Measurements from ENCODE around the gene ATG4D. TPM values are rescaled to one million over a fixed set of nuclear protein-coding genes. Genes with fewer than 3 reads are reported as not detected.

ATG4D gene
- total and polyA plus RNA-seq, 4 donors, result 4.7 to 44.4 (median 11.1) TPM

DNA sequence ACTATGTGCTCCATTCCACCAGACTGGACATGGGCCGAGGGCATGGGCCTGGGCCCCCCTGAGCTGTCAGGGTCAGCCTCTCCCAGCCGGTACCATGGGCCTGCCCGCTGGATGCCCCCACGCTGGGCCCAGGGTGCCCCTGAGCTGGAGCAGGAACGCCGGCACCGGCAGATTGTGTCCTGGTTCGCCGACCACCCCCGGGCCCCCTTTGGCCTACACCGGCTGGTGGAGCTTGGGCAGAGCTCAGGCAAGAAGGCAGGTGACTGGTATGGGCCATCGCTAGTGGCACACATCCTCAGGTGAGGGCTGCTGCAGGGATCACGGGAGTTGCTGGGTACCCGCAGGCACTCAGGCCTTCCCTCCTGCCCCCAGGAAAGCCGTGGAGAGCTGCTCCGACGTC, 3.1 kb downstream of the ATG4D start:
- peaks cover 19 to 33% (median 25%) of the 10 kb centered on the region in 4 donors for H3K36me3 ChIP-seq (ENCODE audit: control insufficient read depth in 4 of 4, insufficient read depth in 3 of 4, low read depth in 1 of 4, low read length in 3 of 4)
- no peak overlapping the region for H3K9ac ChIP-seq (ENCODE audit: low read depth in 1 of 2, low read length in 2 of 2)
- TF ChIP-seq TAF1 (conservative IDR thresholded peaks at IDR 0.05), result no peak
- TF ChIP-seq, protein P1, sequence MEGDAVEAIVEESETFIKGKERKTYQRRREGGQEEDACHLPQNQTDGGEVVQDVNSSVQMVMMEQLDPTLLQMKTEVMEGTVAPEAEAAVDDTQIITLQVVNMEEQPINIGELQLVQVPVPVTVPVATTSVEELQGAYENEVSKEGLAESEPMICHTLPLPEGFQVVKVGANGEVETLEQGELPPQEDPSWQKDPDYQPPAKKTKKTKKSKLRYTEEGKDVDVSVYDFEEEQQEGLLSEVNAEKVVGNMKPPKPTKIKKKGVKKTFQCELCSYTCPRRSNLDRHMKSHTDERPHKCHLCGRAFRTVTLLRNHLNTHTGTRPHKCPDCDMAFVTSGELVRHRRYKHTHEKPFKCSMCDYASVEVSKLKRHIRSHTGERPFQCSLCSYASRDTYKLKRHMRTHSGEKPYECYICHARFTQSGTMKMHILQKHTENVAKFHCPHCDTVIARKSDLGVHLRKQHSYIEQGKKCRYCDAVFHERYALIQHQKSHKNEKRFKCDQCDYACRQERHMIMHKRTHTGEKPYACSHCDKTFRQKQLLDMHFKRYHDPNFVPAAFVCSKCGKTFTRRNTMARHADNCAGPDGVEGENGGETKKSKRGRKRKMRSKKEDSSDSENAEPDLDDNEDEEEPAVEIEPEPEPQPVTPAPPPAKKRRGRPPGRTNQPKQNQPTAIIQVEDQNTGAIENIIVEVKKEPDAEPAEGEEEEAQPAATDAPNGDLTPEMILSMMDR (IDR thresholded peaks at IDR 0.05; ENCODE audit: low read depth, low read length, missing input control), result no peak
- TF ChIP-seq FOXA1 (IDR thresholded peaks at IDR 0.05), result no peak
- H3K9me3 ChIP-seq (ENCODE audit: control insufficient read depth in 4 of 4, low read length in 3 of 4), result no peaks in the 10 kb centered on the region
- no peak for DNase-seq (ENCODE audit: low spot score)
- peaks cover 8 to 22% (median 14%) of the 10 kb centered on the region in 4 donors for H3K4me1 ChIP-seq (ENCODE audit: control insufficient read depth in 4 of 4, insufficient read depth in 4 of 4, low read length in 3 of 4)
- WGBS, result 96% methylated on average over 17 of the region's 17 CpGs
- no peak overlapping the region for H3K4me3 ChIP-seq (ENCODE audit: low read depth in 1 of 3, low read length in 3 of 3)
- no peaks in the 10 kb centered on the region for H3K27me3 ChIP-seq (ENCODE audit: control insufficient read depth in 4 of 4, insufficient read depth in 4 of 4, low read length in 3 of 4)
- H3K27ac ChIP-seq (ENCODE audit: low read depth in 1 of 2, low read length in 2 of 2), result no peak overlapping the region

DNA sequence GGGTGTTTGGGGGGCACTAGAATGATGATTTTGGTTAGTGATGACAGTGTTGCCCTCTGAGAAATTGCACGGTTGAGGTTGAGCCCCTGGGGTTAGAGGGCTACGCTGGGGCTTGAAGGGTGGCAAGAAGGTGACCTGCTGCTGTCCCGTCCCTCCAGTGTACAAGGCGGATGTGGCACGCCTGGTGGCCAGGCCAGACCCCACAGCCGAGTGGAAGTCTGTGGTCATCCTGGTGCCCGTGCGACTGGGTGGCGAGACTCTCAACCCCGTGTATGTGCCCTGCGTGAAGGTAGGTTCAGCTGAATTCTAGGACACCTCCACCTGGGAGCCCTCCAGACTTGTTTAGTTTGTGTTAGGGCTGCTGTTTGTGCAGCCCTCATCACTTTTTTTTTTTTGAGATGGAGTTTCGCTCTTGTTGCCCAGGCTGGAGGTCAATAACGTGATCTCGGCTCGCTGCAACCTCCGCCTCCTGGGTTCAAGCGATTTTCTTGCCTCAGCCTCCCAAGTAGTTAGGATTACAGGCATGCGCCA, 5.1 kb downstream of the ATG4D start:
- DNase-seq (ENCODE audit: low spot score), result no peak
- Histone ChIP-seq H3K27me3 (ENCODE audit: control insufficient read depth in 4 of 4, insufficient read depth in 4 of 4, low read length in 3 of 4) (no peaks in the 10 kb centered on the region), H3K27ac (ENCODE audit: low read depth in 1 of 2, low read length in 2 of 2) (no peak overlapping the region), H3K36me3 (ENCODE audit: control insufficient read depth in 4 of 4, insufficient read depth in 3 of 4, low read depth in 1 of 4, low read length in 3 of 4) (peaks cover 29 to 45% (median 38%) of the 10 kb centered on the region in 4 donors), H3K9me3 (ENCODE audit: control insufficient read depth in 4 of 4, low read length in 3 of 4) (no peaks in the 10 kb centered on the region), H3K4me3 (ENCODE audit: low read depth in 1 of 3, low read length in 3 of 3) (no peak overlapping the region), H3K9ac (ENCODE audit: low read depth in 1 of 2, low read length in 2 of 2) (no peak overlapping the region), H3K4me1 (ENCODE audit: control insufficient read depth in 4 of 4, insufficient read depth in 4 of 4, low read length in 3 of 4) (peaks cover 6 to 17% (median 10%) of the 10 kb centered on the region in 4 donors)
- 97% methylated on average over 18 of the region's 18 CpGs for WGBS
- TF ChIP-seq, protein P2, sequence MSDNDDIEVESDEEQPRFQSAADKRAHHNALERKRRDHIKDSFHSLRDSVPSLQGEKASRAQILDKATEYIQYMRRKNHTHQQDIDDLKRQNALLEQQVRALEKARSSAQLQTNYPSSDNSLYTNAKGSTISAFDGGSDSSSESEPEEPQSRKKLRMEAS (IDR thresholded peaks at IDR 0.05), result no peak
- TF ChIP-seq RAD21 (IDR thresholded peaks at IDR 0.05), result no peak

DNA sequence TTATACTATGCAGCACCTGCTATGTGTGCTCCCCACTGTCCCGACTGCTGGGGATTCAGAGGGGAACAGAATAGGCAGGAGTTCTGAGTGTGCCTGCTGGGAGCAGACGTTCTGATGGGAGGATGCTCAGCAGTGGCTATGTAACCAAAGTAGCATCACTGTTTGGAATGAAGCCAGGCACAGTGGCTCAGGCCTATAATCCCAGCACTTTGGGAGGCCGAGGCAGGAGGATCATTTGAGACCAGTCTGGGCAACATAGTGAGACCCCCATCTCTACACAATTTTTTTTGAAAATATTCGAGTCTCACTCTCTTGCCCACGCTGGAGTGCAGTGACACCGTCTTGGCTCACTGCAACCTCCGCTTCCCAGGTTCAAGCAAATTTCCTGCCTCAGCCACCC, 6.0 kb downstream of the ATG4D start:
- peaks cover 33 to 54% (median 43%) of the 10 kb centered on the region in 4 donors for H3K36me3 ChIP-seq (ENCODE audit: control insufficient read depth in 4 of 4, insufficient read depth in 3 of 4, low read depth in 1 of 4, low read length in 3 of 4)
- H3K27me3 ChIP-seq (ENCODE audit: control insufficient read depth in 4 of 4, insufficient read depth in 4 of 4, low read length in 3 of 4), result no peaks in the 10 kb centered on the region
- H3K4me3 ChIP-seq (ENCODE audit: low read depth in 1 of 3, low read length in 3 of 3), result no peak overlapping the region
- no peaks in the 10 kb centered on the region for H3K9me3 ChIP-seq (ENCODE audit: control insufficient read depth in 4 of 4, low read length in 3 of 4)
- H3K9ac ChIP-seq (ENCODE audit: low read depth in 1 of 2, low read length in 2 of 2), result no peak overlapping the region
- no peak overlapping the region for H3K27ac ChIP-seq (ENCODE audit: low read depth in 1 of 2, low read length in 2 of 2)
- peaks cover 3 to 12% (median 6%) of the 10 kb centered on the region in 4 donors for H3K4me1 ChIP-seq (ENCODE audit: control insufficient read depth in 4 of 4, insufficient read depth in 4 of 4, low read length in 3 of 4)
- WGBS, result 91% methylated on average over 7 of the region's 7 CpGs
- TF ChIP-seq NR2F2 (IDR thresholded peaks at IDR 0.05) (no peak), FOXA2 (IDR thresholded peaks at IDR 0.05) (no peak), GABPA (IDR thresholded peaks at IDR 0.05 in 1 of 2, conservative IDR thresholded peaks at IDR 0.05 in 1 of 2) (no peak), RXRA (IDR thresholded peaks at IDR 0.05) (no peak), RAD21 (IDR thresholded peaks at IDR 0.05) (no peak)
- TF ChIP-seq, protein P3, sequence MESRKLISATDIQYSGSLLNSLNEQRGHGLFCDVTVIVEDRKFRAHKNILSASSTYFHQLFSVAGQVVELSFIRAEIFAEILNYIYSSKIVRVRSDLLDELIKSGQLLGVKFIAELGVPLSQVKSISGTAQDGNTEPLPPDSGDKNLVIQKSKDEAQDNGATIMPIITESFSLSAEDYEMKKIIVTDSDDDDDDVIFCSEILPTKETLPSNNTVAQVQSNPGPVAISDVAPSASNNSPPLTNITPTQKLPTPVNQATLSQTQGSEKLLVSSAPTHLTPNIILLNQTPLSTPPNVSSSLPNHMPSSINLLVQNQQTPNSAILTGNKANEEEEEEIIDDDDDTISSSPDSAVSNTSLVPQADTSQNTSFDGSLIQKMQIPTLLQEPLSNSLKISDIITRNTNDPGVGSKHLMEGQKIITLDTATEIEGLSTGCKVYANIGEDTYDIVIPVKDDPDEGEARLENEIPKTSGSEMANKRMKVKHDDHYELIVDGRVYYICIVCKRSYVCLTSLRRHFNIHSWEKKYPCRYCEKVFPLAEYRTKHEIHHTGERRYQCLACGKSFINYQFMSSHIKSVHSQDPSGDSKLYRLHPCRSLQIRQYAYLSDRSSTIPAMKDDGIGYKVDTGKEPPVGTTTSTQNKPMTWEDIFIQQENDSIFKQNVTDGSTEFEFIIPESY (IDR thresholded peaks at IDR 0.05), result no peak
- DNase-seq (ENCODE audit: low spot score), result no peak
